PC-9 (cell line): Measurements from ENCODE around the gene ZNF335. TPM values are rescaled to one million over a fixed set of nuclear protein-coding genes. Genes with fewer than 3 reads are reported as not detected.

Source experiments
- BruUV-seq: library from RNA; stranded (reverse); fragments of 400-500 nt; replicated peaks from 2 replicates; lab custom pipeline; 2021; lab: Mats Ljungman, UMichigan
- CTCF ChIA-PET: fragments of 300-600 bp; sonication (Branson Sonifier 250); formaldehyde crosslinking; loops from one replicate; lab custom pipeline; 2022; ENCODE audit warnings: antibody characterized with exemption; lab: Charles Lee
- POLR2A ChIA-PET: fragments of 300-600 bp; sonication (Branson Sonifier 250); formaldehyde crosslinking; loops from one replicate; lab custom pipeline; 2022; ENCODE audit warnings: antibody characterized with exemption; ENCODE audit not compliant: unreplicated experiment; lab: Charles Lee
- DNase-seq, 2 experiments: peaks; one replicate each; pipeline versions ENCODE4 v3.0.0 to v3.0.0-alpha.2; 2015 to 2022; ENCODE audit warnings: mixed read lengths in 1 of 2
- H2AFZ ChIP-seq: fragments of 200-600 bp; sonication (generic); 2 replicates; pipeline ENCODE4 v1.8.1; 2017; ENCODE audit warnings: antibody characterized with exemption
- H3F3A ChIP-seq: fragments of 200-600 bp; sonication (generic); 2 replicates; pipeline ENCODE4 v1.8.1; 2017; ENCODE audit warnings: antibody characterized with exemption, mild to moderate bottlenecking, low read depth; ENCODE audit not compliant: insufficient read depth
- H3K27ac ChIP-seq: fragments of 200-600 bp; sonication (generic); 2 replicates; pipeline ENCODE4 v1.6.1; 2016; ENCODE audit warnings: mixed run types
- H3K27me3 ChIP-seq: fragments of 200-600 bp; sonication (generic); 2 replicates; pipeline ENCODE4 v1.6.1; 2016; ENCODE audit warnings: low read depth, mixed run types; ENCODE audit not compliant: insufficient read depth
- H3K36me3 ChIP-seq: fragments of 200-600 bp; sonication (generic); 2 replicates; pipeline ENCODE4 v1.6.1; 2016; ENCODE audit warnings: low read depth, mixed run types
- H3K4me1 ChIP-seq: fragments of 200-600 bp; sonication (generic); replicated peaks from 2 replicates; pipeline ENCODE4 v1.6.1; 2016; ENCODE audit warnings: mixed run types; ENCODE audit not compliant: insufficient read depth
- H3K4me2 ChIP-seq: fragments of 200-600 bp; sonication (generic); 2 replicates; pipeline ENCODE4 v1.6.1; 2017; ENCODE audit warnings: mixed run types
- H3K4me3 ChIP-seq: fragments of 200-600 bp; sonication (generic); 2 replicates; pipeline ENCODE4 v1.6.1; 2016; ENCODE audit warnings: mixed run types
- H3K79me2 ChIP-seq: fragments of 200-600 bp; sonication (generic); 2 replicates; pipeline ENCODE4 v1.6.1; 2017; ENCODE audit warnings: low read depth, mixed run types
- H3K9me2 ChIP-seq: fragments of 200-600 bp; sonication (generic); 2 replicates; pipeline ENCODE4 v1.8.1; 2017; ENCODE audit warnings: mild to moderate bottlenecking; ENCODE audit not compliant: insufficient read depth
- H3K9me3 ChIP-seq: fragments of 200-600 bp; sonication (generic); 2 replicates; pipeline ENCODE4 v1.8.1; 2016; ENCODE audit warnings: low read depth; ENCODE audit not compliant: insufficient read depth
- H4K20me1 ChIP-seq: fragments of 200-600 bp; sonication (generic); 2 replicates; pipeline ENCODE4 v1.8.1; 2017; ENCODE audit not compliant: insufficient read depth
- CTCF ChIP-seq: fragments of 200-600 bp; sonication (generic); conservative IDR thresholded peaks from 2 replicates; pipeline ENCODE4 v1.6.1; 2017; ENCODE audit warnings: mixed run types, antibody characterized with exemption, mild to moderate bottlenecking, moderate library complexity
- EZH2 ChIP-seq: fragments of 200-600 bp; sonication (generic); IDR thresholded peaks from 2 replicates; pipeline ENCODE4 v1.8.0; 2017; ENCODE audit warnings: antibody characterized with exemption, low read depth
- intact Hi-C: fragments of 100-400 bp; cut with micrococcal nuclease; formaldehyde crosslinking; loops from one replicate; pipeline ENCODE4 v1.10.0; 2022; ENCODE audit not compliant: unreplicated experiment
- total RNA-seq: library from RNA; stranded (reverse); gene quantifications from 2 replicates; pipeline ENCODE4 v1.2.3, GENCODE V29; 2021

The ZNF335 gene
- total RNA-seq, 1 experiment from 2014 or later, result 16.3 TPM

DNA sequence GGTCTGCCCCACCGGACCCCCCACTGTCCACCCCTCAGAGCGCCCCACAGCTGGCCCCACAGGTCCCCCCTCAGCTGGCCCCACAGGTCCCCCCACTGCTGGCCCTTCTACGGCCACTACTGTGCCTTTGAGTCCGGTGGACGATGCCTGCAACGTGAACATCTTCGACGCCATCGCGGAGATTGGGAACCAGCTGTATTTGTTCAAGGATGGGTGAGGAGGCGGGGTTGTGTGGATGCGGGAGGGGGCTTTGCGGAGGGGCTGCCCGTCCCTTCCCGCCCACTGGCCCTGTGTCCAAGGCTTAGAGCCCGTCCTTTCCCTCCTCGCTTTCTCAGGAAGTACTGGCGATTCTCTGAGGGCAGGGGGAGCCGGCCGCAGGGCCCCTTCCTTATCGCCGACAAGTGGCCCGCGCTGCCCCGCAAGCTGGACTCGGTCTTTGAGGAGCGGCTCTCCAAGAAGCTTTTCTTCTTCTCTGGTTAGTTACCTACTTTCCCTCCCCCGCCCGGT lies 41.4 kb upstream of the ZNF335 start:
- no peaks in the 10 kb centered on the region for H3K9me2 ChIP-seq
- peaks cover 3% of the 10 kb centered on the region; the same call in 1 of the 2 replicates for H3K4me1 ChIP-seq
- H3K4me2 ChIP-seq, result no peak overlapping the region
- H3K9me3 ChIP-seq, result no peaks in the 10 kb centered on the region
- peaks cover 12% of the 10 kb centered on the region; the same call in 1 of the 2 replicates for H3F3A ChIP-seq
- TF ChIP-seq EZH2, result no peak
- TF ChIP-seq CTCF, result no peak
- H4K20me1 ChIP-seq, result no peaks in the 10 kb centered on the region
- DNase-seq, result no peak
- H3K27ac ChIP-seq, result no peak overlapping the region
- H3K79me2 ChIP-seq, result no peaks in the 10 kb centered on the region
- ChIA-PET POLR2A (interaction anchor here (0.6 kb wide), 1 partner anchor 9 kb away, joined by 3 read pairs; no protein-coding TSS in a partner anchor), CTCF (interaction anchor here (0.6 to 2.5 kb wide), 6 partner anchors 13 to 478 kb away, joined by 3 to 15 read pairs (median 8); no protein-coding TSS in a partner anchor)
- no TSS peak for BruUV-seq
- H2AFZ ChIP-seq, result no peak overlapping the region
- no peaks in the 10 kb centered on the region for H3K27me3 ChIP-seq
- intact Hi-C loops, result loop anchor here (5.0 kb wide), 1 partner anchor 41 kb away; the partner anchor contains the start of gene ZNF335
- H3K4me3 ChIP-seq, result no peak overlapping the region
- H3K36me3 ChIP-seq, result no peaks in the 10 kb centered on the region

DNA sequence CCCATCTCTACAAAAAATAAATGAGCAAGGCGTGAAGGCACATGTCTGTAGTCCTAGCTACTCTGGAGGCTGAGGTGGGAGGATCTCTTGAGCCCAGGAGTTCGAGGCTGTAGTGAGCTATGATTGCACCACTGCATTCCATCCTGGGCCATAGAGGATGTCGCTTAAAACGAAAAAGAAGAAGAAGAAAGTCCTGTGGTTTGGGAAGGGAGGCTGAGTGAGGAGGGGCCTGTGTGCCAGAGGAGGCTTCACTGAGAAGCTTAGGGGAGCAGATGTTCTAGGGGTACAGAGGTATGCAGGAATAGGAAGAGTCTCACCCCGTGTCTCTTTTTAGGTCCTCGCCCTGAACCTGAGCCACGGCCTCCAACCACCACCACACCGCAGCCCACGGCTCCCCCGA lies 40.9 kb upstream of the ZNF335 start:
- H3K4me3 ChIP-seq, result no peak overlapping the region
- CTCF ChIA-PET, result interaction anchor here (0.9 to 2.5 kb wide), 4 partner anchors 13 to 336 kb away, joined by 3 to 15 read pairs (median 6); no protein-coding TSS in a partner anchor
- no peaks in the 10 kb centered on the region for H4K20me1 ChIP-seq
- H3K4me1 ChIP-seq, result peaks cover 3% of the 10 kb centered on the region; the same call in 1 of the 2 replicates
- no peak overlapping the region for H3K27ac ChIP-seq
- no peaks in the 10 kb centered on the region for H3K36me3 ChIP-seq
- intact Hi-C loops, result loop anchor here (5.0 kb wide), 1 partner anchor 41 kb away; the partner anchor contains the start of gene ZNF335
- no peaks in the 10 kb centered on the region for H3K9me3 ChIP-seq
- H3K9me2 ChIP-seq, result no peaks in the 10 kb centered on the region
- POLR2A ChIA-PET, result interaction anchor here (0.6 kb wide), 1 partner anchor 9 kb away, joined by 3 read pairs; no protein-coding TSS in a partner anchor
- H3K27me3 ChIP-seq, result no peaks in the 10 kb centered on the region
- peaks cover 12% of the 10 kb centered on the region; the same call in 1 of the 2 replicates for H3F3A ChIP-seq
- H3K4me2 ChIP-seq, result no peak overlapping the region
- DNase-seq, result no peak
- TF ChIP-seq EZH2 (no peak), CTCF (no peak)
- no peaks in the 10 kb centered on the region for H3K79me2 ChIP-seq
- BruUV-seq, result no TSS peak
- H2AFZ ChIP-seq, result no peak overlapping the region

DNA sequence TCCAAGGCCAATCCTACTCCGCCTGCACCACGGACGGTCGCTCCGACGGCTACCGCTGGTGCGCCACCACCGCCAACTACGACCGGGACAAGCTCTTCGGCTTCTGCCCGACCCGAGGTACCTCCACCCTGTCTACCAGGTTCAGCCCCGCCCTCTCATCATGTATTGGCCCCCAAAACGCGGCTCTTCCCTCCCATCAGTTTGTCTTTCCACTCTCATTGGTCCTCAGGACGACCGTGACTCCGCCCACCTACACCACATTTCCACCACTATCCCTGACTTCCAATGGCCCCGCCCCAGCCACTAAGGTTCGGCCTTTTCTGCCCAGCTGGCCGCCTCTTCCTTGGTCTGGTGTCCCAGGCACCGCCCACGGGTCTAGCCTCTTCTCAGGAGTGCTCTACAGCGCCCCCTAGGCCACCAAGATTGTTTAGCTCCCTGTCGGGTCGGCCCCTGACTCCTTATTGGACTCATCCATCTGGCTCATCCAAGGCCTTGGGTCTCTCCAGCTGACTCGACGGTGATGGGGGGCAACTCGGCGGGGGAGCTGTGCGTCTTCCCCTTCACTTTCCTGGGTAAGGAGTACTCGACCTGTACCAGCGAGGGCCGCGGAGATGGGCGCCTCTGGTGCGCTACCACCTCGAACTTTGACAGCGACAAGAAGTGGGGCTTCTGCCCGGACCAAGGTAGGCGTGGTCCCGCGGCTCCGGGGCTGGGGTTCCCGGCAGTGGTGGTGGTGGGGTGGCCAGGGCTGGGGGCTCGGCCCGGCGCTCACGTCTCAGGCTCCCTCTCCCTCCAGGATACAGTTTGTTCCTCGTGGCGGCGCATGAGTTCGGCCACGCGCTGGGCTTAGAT lies 39.9 kb upstream of the ZNF335 start:
- peak in 1 of 2 experiments; percentile 46 for DNase-seq

More for the DNA sequence above, 39.9 kb upstream of the ZNF335 start:
- H4K20me1 ChIP-seq, result no peaks in the 10 kb centered on the region
- ChIA-PET POLR2A (no interaction called here), CTCF (interaction anchor here (1.1 kb wide), 1 partner anchor 25 kb away, joined by 8 read pairs; no protein-coding TSS in a partner anchor)
- no peak overlapping the region for H3K27ac ChIP-seq
- BruUV-seq, result no TSS peak
- intact Hi-C loops, result loop anchor here (5.0 kb wide), 1 partner anchor 40 kb away; the partner anchor contains the start of gene ZNF335
- H3K4me2 ChIP-seq, result no peak overlapping the region
- no peaks in the 10 kb centered on the region for H3K9me3 ChIP-seq
- peaks cover 3% of the 10 kb centered on the region; the same call in 1 of the 2 replicates for H3K4me1 ChIP-seq
- no peaks in the 10 kb centered on the region for H3K79me2 ChIP-seq
- H2AFZ ChIP-seq, result no peak overlapping the region
- no peaks in the 10 kb centered on the region for H3K27me3 ChIP-seq
- TF ChIP-seq EZH2 (no peak), CTCF (peak; percentile 60)
- peaks cover 8% of the 10 kb centered on the region; the same call in 1 of the 2 replicates for H3F3A ChIP-seq
- H3K4me3 ChIP-seq, result no peak overlapping the region
- no peaks in the 10 kb centered on the region for H3K9me2 ChIP-seq
- no peaks in the 10 kb centered on the region for H3K36me3 ChIP-seq
